Activated CD8-positive, alpha-beta memory T cell treated with anti-CD3 and anti-CD28 coated beads for 24 hours (primary cell): Measurements from ENCODE around the gene OTOP3.
"Not testable (repeated sequence)": the region's sequence is repeated elsewhere in the genome, so short reads cannot be mapped to it uniquely, and the experiment has no call there.

Experiments used
- DNase-seq: peaks from one replicate; pipeline ENCODE4 v3.0.0-alpha.2; 2020

Gene OTOP3

DNA sequence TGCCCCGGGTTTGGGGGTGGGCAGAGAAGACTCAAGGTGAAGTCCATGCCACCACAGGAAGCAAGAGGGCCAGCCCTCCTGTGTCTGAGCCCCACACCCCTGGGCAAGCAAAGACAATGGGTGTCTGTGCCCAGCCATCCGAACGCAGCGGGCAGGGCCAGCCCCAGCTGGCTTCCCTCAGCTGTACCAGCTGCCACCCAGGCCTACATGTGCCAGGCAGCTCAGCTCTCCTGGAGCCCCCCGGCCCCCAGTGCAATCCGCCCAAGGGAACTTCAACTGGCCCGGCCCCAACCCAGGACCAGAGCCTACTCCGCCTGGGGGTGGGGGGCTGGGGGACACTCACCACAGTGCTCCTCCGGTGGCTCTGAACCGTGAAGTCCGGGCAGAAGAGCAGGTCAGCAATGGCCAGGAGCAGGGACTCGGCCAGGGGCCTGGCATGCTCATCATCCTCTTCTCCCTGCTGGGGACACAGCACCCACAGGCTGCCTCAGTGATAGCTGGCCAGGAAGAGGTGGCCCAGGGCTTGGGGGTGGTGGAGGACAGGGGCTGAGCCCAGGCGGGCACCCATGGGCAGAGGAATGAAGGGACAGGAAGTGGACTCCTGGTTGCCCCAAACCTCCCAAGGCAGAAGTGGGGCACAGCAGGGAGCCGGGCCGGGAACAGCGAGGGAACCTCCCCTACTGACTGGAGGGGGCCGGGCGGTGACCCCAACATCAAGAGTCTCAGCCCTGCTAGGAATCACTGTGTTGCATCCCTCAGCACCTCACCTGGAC lies 27.1 kb downstream of the OTOP3 start:
- no peak for DNase-seq

GRCh38 chr17:74963656-74964055 lies 28.0 kb downstream of the OTOP3 start:
- DNase-seq, result no peak

DNA sequence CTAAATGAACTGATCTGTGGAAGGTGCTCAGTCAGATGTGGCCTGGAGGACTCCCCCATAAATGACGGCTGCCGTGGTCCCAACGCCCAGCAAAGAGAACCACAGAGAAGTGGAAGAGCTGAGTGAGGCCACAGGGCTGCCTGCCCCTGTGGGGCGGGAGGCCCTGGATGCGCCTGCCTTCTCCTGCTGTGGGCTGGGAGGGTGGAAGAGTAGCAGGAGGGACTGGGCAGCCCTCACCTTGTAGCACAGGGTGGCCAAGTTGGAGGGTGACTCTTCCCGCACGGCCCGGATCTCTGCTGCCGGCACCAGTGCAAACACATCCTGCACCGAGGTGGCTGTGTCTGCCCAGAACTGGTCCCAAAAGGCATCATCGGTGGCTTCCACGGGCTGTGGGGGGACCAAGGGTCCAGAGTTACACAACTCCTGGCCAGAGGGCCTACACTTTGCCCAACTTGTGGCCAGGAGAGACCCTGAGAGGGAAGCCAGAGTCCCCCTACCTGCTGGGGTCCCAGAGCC lies 28.6 kb downstream of the OTOP3 start:
- DNase-seq, result no peak

- DNase-seq, result no peak
Observed at GRCh38 chr17:74964988-74965622, 29.4 kb downstream of the OTOP3 start.

DNA sequence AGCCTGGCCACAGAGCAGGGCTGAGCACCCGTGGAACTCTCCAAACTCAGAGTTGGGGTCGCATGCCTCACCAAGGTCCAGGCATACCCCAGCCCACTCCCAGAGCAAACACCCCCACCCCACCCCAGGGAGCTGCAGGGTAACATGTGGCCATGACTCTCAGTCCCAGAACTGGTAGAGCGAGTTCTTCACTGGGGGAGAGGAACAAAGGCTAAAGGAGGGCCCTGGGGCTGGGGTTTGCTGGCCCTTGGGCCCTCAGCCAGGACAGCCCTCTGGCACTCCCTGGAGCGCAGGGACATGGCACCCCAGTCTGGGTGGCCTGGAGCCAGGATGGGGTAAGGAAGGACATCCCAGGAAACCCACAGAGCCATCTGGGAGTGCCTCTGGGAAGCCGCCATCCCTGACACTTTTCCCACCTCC lies 32.7 kb downstream of the OTOP3 start:
- no peak for DNase-seq

- not testable (repeated sequence) for DNase-seq
Observed at GRCh38 chr17:74969501-74969900, 33.8 kb downstream of the OTOP3 start.

DNA sequence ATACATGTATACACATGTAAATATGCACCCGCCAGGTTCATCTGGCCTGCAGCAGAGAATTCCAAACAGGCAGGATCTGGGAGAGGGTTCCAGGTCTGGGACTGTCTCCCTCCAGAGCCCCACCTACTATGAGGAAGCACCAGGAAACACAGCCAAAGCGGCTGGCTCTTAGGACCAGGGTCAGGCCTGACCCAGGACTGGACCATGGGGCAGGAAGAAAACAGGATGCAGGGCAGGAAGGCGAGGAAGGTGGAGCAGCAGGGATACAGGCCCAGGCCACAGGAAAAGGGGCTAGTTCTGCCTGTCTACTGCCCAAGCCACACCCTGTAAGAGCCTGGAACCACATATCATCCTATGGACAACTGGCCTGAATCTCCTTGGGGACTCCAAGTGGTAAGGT lies 34.7 kb downstream of the OTOP3 start:
- no peak for DNase-seq

GRCh38 chr17:74971069-74971841 lies 35.6 kb downstream of the OTOP3 start:
- no peak for DNase-seq

DNA sequence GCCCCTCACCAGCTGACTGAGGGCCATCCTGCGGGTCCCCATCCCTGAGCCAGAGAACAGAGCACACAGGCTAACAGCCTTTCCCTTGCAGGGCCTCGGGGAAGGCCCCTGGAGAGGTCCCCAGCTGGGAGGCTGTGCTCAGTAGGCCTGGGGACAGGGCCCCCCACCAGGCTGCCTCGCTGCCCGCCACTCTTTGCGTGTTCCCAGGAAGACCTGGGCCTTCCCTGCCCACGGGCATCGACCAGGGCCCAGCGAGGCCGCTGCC lies 36.1 kb downstream of the OTOP3 start:
- DNase-seq, result no peak

DNA sequence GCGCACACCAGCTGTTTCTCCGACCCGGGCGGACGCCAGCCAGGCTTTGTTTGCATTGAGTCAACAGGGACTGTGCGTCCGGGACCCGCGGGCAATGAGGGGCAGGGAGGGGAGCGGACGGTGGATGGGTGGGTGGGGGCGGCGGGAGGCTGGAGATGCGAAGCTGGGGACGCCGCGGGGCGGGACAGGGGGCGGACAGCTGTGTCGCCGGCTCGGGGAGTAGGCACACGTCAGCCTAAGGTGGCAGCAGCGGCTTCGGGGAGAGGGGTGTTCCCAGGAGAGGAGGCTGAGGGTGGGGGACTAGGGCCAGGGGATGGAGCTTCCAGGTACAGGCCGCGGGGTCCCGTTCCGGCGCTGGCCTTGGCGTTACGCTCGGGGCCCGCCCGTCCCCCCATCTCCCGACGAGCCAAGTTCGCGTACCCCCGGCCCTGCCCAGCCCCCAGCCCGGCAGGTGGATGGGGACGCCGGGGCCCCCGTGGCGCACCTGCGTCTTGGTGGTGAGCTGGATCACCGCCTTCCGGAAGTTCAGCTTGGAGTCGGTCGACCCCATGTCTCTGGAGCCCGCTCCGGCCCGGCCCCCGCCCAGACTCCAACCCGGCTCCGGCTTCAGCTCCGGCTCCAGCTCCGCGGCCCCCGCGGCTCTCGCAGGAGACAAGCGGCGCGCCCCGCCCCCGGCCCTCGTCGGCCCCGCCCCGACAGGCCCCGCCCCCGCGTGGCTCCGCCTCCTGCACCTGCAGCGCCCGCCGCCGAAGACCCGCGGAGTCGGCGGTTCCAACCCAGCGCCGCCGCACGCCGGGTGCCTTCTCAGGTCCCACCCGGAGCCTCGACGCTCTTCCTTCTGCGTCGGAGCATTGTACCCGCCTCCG lies 36.6 kb downstream of the OTOP3 start, which contains the start of gene HID1:
Gene HID1, minus strand, starts transcription at position 653 of the 866 bp plus-strand sequence. Its CDS starts 103 bp downstream, at position 550.
- DNase-seq, result peak; percentile 91

DNA sequence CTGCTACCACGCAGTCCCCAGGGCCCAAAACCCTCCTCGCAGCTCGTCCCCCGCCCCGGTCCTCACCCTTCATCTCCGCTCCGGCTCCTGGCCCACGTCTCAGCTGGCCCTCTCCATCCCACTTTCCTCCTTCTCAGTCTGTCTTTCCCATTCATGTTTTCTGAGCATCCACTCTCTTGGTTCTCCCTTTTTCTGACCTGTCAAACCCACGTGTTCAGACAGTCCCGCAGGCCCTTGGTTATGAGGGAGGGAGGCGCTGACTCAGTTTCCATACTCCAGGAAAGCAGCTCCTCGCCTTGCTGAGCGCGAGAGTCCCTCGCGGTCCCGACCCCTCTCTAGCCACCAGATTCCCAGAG lies 37.3 kb downstream of the OTOP3 start:
- no peak for DNase-seq

DNA sequence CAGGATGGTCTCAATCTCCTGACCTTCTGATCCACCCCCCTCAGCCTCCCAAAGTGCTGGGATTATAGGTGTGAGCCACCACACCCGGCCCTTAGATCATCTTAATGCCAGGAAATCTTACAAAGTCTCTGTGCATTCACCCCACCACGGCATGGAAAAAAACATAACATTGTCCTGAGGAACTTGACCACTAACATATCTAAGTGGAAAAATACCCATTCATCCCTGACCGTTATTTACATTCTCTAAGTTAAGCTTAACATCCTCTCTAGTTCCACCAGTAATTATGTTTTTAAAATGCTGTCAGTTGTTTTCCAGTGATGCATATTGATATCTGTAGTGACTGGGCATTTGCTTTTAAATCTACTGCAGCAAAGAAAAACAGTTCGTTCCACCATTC lies 40.2 kb downstream of the OTOP3 start:
- DNase-seq, result no peak

GRCh38 chr17:74977802-74978201 lies 42.1 kb downstream of the OTOP3 start:
- no peak for DNase-seq

DNA sequence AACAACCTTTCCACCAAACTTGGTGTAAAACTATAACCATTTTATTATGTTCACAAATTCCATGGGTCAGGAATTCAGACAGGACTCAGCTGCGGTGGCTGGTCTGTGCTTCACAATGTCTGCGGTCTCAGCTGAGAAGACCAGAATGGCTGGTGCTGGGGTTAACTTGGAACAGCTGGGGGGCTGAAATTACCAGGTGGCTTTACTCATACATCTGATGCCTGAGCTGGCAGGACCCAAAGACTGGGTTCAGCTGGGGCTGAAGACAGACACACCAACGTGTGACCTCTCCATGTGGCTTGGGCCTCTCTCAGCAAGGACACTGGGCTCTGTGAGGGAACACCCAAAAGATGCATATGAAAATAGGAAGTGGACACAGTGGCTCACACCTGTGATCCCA lies 42.5 kb downstream of the OTOP3 start:
- DNase-seq, result no peak

DNA sequence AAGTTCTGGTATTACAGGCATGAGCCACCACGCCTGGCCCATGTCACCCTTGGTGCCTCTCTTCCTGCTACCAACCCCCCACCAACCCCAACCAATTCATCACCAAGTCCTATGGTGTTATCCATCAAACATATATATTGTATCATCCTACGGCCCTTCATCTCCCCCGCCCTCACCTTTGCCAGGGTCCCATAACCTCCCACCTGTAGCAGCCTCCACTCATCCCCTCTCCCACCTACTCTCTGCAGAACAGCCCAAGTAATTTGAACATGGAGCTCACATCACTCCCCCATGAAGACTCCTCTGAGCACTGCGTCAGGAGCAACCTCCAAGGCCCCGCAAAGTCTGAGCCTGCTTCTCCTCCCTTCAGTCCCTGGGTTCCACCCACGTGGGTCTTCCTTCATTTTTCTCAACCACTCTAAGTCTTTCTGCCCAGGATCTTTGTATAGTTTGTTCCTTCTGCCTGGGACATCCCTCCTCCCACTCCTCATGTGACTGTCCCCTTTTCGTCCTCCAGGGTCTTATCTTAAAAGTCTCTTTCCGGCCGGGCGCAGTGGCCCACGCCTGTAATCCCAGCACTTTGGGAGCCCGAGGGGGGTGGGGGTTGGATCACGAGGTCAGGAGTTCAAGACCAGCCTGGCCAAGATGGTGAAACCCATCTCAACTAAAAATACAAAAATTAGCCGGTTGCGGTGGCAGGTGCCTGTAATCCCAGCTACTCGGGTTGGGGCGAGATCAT lies 43.9 kb downstream of the OTOP3 start:
- DNase-seq, result no peak

DNA sequence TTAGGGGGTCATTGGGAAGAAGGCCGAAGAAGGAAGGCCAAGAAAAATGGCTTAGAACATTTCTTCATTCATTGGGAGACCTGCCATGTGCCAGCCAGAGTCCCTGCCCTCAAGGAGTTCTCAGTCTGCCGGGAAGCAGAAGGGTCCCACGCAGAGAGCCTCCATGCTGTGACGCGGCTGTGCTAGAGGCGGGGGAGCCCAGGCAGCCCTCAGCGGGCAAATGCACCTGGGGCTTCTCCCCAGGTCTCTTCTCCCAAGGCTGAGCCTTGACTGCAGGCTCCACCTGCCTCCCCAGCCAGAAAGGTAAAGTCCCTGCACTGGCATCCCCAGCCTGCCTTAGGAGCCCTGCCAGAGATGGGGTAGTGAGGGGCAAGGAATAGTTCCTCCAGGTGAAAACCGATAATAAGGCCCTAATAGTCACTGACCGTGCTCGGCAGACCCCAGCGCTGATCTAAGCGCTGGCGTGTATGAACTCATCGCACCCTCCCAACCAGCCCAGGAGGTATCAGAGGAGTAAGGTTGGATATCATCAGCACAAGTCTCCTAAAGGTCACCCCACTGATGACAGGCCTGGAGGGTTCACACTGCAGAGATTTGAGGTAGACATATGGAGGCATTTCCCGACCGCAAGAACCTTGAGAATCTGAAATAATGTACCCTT lies 45.8 kb downstream of the OTOP3 start:
- no peak for DNase-seq

- DNase-seq, result peak; percentile 86
Observed at GRCh38 chr17:74981979-74982662, 46.4 kb downstream of the OTOP3 start.

GRCh38 chr17:74982663-74983313 lies 47.1 kb downstream of the OTOP3 start:
- DNase-seq, result not testable (repeated sequence)

GRCh38 chr17:74986206-74986576 lies 50.5 kb downstream of the OTOP3 start:
- no peak for DNase-seq

- peak; percentile 95 for DNase-seq
Observed at GRCh38 chr17:74987418-74987908, 51.8 kb downstream of the OTOP3 start, which contains the start of gene CDR2L. Gene CDR2L (plus strand): TSS chr17:74987632. CDS start chr17:74988044, 412 bp downstream.
